Stimulated activated CD8-positive, alpha-beta memory T cell treated with anti-CD3 and anti-CD28 coated beads, Interleukin-4, amount 100 ng/mL, for 1 hour (primary cell): Measurements from ENCODE around the gene ZNF366.

ENCODE experiments used
- DNase-seq, 2 donors: peaks; one replicate each; pipeline ENCODE4 v3.0.0-alpha.2; 2020; ENCODE audit warnings: low read depth in 2 of 2, low spot score in 1 of 2

Gene ZNF366

GRCh38 chr5:72441862-72442540 lies 65.2 kb downstream of the ZNF366 start:
- DNase-seq: no peak

- DNase-seq: no peak
Measured at GRCh38 chr5:72441094-72441723, 66.0 kb downstream of the ZNF366 start.

- no peak for DNase-seq
Measured at GRCh38 chr5:72440207-72440638, 67.0 kb downstream of the ZNF366 start.

GRCh38 chr5:72439192-72439591 lies 68.0 kb downstream of the ZNF366 start:
- no peak for DNase-seq

- no peak for DNase-seq
Measured at GRCh38 chr5:72438141-72438540, 69.1 kb downstream of the ZNF366 start.

- no peak for DNase-seq
Measured at GRCh38 chr5:72436796-72437471, 70.3 kb downstream of the ZNF366 start.

GRCh38 chr5:72434781-72435437 lies 72.3 kb downstream of the ZNF366 start:
- DNase-seq: no peak

- no peak for DNase-seq
Measured at GRCh38 chr5:72434056-72434780, 73.0 kb downstream of the ZNF366 start.

- no peak for DNase-seq
Measured at GRCh38 chr5:72433522-72433921, 73.7 kb downstream of the ZNF366 start.

GRCh38 chr5:72428669-72429068 lies 78.5 kb downstream of the ZNF366 start:
- DNase-seq: no peak

- no peak for DNase-seq
Measured at GRCh38 chr5:72427488-72428437, 79.4 kb downstream of the ZNF366 start.

GRCh38 chr5:72427016-72427415 lies 80.2 kb downstream of the ZNF366 start:
- no peak for DNase-seq

GRCh38 chr5:72426019-72426418 lies 81.2 kb downstream of the ZNF366 start:
- DNase-seq: no peak

- no peak for DNase-seq
Measured at GRCh38 chr5:72418271-72418670, 88.9 kb downstream of the ZNF366 start.

GRCh38 chr5:72417333-72418062 lies 89.7 kb downstream of the ZNF366 start:
- no peak for DNase-seq

GRCh38 chr5:72415616-72416325 lies 91.4 kb downstream of the ZNF366 start:
- no peak for DNase-seq

- DNase-seq: no peak
Measured at GRCh38 chr5:72412283-72413055, 94.7 kb downstream of the ZNF366 start.

GRCh38 chr5:72410688-72411295 lies 96.4 kb downstream of the ZNF366 start:
- DNase-seq: no peak
